GM18502 (cell line): ENCODE measurements around the gene E2F4.

Experiments used
- ATAC-seq: cut with Tn5 transposase; IDR thresholded peaks from one replicate; pipeline ENCODE4 v1.9.1; 2021; ENCODE audit warnings: mild to moderate bottlenecking; ENCODE audit not compliant: unreplicated experiment, poor library complexity

The E2F4 gene

DNA sequence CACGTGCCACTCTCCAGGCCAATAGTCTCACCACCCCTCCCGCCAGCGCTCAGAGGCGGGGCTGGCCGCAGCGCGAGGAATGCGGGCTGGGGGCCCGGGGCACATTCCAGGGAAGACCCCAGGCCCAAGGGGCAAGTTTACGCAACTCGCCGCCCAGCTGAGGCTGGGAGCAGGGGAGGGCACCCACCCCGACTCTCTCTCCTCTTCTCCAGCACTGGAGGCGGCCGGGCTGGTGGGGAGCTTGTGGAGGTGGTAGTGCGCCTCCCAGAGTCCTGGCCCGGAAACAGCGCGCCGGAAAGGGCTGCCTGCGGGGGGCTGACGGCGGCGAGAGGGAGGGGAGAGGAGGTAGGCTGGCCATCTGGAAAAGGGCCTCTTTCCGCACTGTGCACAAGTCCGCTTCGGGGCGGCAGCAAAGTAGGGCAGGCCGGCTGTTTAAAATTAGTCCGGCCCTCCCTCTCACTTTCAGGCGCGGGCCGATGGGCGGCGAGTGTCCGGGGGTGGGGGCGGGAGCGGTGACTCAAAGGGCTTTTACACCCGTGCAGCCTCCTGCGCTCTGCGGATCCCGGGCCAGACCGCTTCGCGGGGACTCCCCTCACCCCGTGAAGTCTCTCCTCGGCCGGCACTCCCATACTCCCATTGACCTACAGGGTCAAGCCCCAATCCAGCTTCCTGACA is 54.3 kb downstream of the E2F4 start:
- no peak for ATAC-seq

DNA sequence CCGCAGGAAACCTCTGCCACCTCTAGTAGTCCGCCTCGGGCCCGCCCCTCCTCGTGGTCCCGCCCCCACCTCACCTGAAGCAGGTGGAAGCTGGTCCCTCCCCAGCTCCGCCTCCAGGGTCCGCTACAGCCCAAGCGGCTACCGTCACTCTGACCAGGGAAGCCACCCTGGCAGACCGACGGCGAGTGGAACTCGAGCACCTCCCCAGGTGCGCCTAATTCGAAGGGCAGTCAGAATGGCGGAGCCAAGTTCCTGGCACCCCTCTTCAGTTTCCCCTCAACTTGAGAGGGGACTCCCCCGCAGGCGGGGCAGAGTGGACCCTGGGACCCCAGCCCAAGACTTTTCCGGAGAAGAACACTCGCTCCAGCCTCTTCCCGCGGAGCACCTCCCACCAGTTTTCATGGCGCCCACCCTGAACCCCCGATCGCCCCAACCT is 54.8 kb downstream of the E2F4 start:
- no peak for ATAC-seq

DNA sequence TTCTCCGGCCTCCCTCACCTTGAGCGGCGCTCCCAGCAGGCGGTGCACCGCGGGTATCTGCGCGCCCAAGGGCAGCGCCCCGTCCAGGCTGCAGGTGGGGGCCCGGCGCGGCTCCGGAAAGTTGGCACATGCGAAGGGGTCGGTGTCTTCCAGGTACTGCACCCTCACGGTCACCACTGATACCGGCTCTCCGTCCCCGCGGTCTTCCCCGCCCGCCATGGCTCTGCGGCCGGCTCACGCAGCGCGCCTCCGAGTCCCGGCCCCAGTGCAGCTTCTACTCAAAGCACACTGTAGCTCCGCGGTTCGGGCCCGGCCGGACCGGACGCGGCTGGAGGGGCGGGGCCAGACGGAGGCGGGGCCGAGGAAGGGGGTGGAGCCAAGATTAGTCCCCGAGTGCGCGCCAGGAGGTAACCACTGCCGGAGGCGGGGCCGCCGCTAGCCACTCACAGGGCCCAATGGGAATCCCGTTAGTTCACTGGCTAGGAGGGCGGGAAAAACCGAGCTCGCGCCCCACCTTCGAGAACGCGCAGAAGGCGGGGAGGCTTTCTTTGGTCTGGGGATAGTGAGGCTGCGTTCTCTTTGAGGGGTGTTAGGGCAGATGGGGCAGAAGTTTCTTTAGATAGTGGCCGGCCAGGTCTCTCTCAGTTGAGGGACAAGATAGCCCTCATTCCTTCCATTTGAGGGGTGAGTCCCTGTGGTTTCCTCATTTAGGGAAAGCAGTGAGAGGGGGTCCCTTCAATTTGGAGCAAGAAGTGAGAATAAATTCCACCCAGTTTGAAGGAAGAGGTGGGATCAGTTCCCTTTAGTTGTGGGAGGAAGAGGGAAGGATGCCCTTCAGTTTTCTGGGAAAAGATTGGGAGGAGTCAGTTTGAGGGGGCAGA is 55.5 kb downstream of the E2F4 start, which contains the start of gene FHOD1:
Gene FHOD1, minus strand, starts transcription at position 290 of the 881 bp plus-strand sequence. Its CDS starts 71 bp downstream, at position 219.
- peak; percentile 51 for ATAC-seq

- ATAC-seq: no peak
Observed at GRCh38 chr16:67248073-67248400, 56.1 kb downstream of the E2F4 start.
